ENCODE data around the gene ACOT7. TPM values are rescaled to one million over a fixed set of nuclear protein-coding genes. Genes with fewer than 3 reads are reported as not detected.
A peak's percentile ranks its signal among the peaks of the same experiment; 100 is the strongest.

The ACOT7 gene
- total and polyA plus RNA-seq, 2 of the 13 experiments (the other 11 are each of a cell fraction or from before 2014, with no cell fraction given): 33.0 to 55.8 TPM

DNA sequence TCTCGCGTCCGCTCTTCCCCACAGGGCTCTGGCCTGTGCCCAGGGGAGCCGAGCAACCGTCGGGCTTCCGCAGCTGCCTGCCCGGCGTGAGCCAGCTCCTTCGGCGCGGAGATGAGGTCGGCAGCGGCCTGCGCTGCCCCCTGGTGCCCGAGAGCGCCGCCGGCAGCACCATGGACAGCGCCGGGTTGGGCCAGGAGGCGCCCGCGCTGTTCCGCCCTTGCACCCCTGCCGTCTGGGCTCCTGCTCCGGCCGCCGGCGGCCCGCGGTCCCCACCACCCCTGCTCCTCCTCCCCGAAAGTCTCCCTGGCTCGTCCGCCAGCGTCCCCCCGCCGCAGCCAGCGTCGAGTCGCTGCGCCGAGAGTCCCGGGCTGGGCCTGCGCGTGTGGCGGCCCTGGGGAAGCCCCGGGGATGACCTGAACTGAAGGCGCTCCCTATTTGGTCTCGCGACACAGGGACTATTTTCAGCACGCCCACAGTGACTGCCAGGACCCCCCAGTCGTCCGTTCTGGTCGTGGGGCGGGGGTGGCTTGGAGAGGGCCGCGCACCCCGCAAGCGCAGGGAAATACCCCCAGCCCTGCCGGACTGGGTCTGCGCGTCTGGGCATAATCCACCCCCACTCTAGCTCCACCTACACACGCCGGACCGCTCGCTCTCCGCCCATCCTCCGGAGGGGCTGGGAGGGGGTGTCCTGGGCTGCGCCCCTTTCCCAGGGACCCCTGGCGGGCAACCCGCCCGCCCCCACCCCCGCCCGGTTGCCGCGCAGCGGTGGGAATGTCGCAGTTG lies 148.3 kb downstream of the ACOT7 start (continued):
- TF ChIP-seq ZNF740 (CRISPR knock-in tag; IDR thresholded peaks at IDR 0.05) (peak; percentile 90), NRL (CRISPR knock-in tag; IDR thresholded peaks at IDR 0.05; ENCODE audit: borderline replicate concordance) (peak; percentile 94), ZNF142 (CRISPR knock-in tag; IDR thresholded peaks at IDR 0.05) (peak; percentile 97), GABPA (IDR thresholded peaks at IDR 0.05; ENCODE audit: low read depth, low read length) (no peak), GABPA (CRISPR knock-in tag; IDR thresholded peaks at IDR 0.05; ENCODE audit: low read depth) (no peak), ZNF7 (CRISPR knock-in tag; IDR thresholded peaks at IDR 0.05) (peak; percentile 75), ZNF18 (CRISPR knock-in tag; IDR thresholded peaks at IDR 0.05; ENCODE audit: insufficient replicate concordance) (peak; percentile 89), ZNF878 (CRISPR knock-in tag; IDR thresholded peaks at IDR 0.05) (peak; percentile 75; the same call in 1 of the 2 replicates), AKAP8 (CRISPR knock-in tag; IDR thresholded peaks at IDR 0.05) (peak; percentile 93), FOXK2 (IDR thresholded peaks at IDR 0.05) (no peak), ZNF720 (CRISPR knock-in tag; IDR thresholded peaks at IDR 0.05) (peak; percentile 87)
- TF ChIP-seq, protein P1, sequence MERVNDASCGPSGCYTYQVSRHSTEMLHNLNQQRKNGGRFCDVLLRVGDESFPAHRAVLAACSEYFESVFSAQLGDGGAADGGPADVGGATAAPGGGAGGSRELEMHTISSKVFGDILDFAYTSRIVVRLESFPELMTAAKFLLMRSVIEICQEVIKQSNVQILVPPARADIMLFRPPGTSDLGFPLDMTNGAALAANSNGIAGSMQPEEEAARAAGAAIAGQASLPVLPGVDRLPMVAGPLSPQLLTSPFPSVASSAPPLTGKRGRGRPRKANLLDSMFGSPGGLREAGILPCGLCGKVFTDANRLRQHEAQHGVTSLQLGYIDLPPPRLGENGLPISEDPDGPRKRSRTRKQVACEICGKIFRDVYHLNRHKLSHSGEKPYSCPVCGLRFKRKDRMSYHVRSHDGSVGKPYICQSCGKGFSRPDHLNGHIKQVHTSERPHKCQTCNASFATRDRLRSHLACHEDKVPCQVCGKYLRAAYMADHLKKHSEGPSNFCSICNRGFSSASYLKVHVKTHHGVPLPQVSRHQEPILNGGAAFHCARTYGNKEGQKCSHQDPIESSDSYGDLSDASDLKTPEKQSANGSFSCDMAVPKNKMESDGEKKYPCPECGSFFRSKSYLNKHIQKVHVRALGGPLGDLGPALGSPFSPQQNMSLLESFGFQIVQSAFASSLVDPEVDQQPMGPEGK (CRISPR knock-in tag; IDR thresholded peaks at IDR 0.05): peak; percentile 83
- TF ChIP-seq, protein P2, sequence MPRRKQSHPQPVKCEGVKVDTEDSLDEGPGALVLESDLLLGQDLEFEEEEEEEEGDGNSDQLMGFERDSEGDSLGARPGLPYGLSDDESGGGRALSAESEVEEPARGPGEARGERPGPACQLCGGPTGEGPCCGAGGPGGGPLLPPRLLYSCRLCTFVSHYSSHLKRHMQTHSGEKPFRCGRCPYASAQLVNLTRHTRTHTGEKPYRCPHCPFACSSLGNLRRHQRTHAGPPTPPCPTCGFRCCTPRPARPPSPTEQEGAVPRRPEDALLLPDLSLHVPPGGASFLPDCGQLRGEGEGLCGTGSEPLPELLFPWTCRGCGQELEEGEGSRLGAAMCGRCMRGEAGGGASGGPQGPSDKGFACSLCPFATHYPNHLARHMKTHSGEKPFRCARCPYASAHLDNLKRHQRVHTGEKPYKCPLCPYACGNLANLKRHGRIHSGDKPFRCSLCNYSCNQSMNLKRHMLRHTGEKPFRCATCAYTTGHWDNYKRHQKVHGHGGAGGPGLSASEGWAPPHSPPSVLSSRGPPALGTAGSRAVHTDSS (CRISPR knock-in tag; conservative IDR thresholded peaks at IDR 0.05): no peak
- TF ChIP-seq, protein P3, sequence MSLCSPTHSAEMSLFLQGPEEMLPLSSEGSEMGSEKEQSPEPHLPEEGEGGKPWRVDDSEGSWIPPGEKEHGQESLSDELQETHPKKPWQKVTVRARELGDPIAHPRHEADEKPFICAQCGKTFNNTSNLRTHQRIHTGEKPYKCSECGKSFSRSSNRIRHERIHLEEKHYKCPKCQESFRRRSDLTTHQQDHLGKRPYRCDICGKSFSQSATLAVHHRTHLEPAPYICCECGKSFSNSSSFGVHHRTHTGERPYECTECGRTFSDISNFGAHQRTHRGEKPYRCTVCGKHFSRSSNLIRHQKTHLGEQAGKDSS (CRISPR knock-in tag; IDR thresholded peaks at IDR 0.05; ENCODE audit: borderline replicate concordance, low read depth): peak; percentile 97
- TF ChIP-seq, protein P4, sequence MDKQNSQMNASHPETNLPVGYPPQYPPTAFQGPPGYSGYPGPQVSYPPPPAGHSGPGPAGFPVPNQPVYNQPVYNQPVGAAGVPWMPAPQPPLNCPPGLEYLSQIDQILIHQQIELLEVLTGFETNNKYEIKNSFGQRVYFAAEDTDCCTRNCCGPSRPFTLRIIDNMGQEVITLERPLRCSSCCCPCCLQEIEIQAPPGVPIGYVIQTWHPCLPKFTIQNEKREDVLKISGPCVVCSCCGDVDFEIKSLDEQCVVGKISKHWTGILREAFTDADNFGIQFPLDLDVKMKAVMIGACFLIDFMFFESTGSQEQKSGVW (CRISPR knock-in tag; IDR thresholded peaks at IDR 0.05; ENCODE audit: borderline replicate concordance): peak; percentile 97

All from HepG2 (cell line).